Stimulated activated CD8-positive, alpha-beta memory T cell treated with anti-CD3 and anti-CD28 coated beads, Interleukin-4, amount 100 ng/mL, for 24 hours (primary cell): Measurements from ENCODE around the gene ENAH.
"Not testable (repeated sequence)": the region's sequence is repeated elsewhere in the genome, so short reads cannot be mapped to it uniquely, and the experiment has no call there.

Experiments
- DNase-seq: peaks from one replicate; pipeline ENCODE4 v3.0.0-alpha.2; 2020; ENCODE audit warnings: low read depth

The ENAH gene

DNA sequence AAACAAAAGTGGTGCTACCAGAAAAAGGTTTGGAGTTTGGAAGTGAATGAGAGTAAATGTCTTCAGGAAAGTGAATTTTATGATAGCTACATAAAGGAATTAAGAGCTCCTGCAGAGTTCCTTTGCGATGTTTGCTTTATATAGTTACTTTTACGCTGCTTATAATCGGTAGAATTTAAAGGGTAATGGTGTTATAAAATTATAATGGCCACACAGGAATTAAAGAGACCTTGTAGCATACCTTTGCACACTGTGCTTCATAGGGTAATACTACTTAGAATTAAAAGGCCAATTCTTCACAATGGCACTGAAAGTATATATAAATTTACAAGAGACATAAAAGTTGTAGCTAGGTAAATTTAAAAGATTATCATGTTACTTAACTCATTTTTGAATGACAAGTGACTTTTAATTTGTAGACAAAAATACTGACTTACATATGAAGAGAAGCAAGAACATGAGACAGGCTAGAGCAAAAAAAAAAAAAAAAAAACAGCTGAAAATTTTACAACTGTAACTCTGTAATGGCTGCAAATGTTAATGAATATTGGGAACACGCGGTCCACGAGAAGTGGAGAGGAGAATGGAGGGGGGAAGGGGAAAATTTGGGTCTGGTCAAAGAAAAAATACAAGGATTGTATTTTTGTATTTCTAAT is 159.2 kb downstream of the ENAH start:
- no peak for DNase-seq

- DNase-seq: no peak
These were observed 164.2 kb downstream of the ENAH start for GRCh38 chr1:225488676-225489075.

- no peak for DNase-seq
These were observed 166.1 kb downstream of the ENAH start for GRCh38 chr1:225486856-225487255.

DNA sequence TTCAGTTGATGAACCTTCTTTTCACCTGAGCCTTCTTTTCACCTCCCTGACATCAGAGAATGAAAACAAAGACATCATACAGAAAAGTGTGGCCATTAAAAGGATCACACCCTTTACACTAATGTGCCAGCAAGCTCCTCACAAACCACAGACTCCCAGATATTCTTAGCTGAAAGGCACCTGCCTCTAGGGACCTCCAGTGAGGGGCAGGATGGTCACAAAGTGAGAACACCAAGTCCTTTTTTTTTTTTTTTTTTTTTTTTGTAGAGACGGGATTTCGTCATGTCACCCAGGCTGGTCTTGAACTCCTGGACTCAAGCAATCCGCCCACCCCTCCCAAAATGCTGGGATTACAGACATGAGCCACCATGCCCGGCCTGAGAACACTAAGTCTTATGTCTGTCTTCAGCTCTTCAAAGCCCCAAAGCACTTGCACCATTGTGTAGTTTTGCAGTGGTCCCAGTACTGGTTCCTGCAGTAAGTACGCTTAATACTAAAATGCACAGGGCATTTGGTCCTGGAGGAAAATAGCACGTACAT is 166.9 kb downstream of the ENAH start:
- DNase-seq: no peak

DNA sequence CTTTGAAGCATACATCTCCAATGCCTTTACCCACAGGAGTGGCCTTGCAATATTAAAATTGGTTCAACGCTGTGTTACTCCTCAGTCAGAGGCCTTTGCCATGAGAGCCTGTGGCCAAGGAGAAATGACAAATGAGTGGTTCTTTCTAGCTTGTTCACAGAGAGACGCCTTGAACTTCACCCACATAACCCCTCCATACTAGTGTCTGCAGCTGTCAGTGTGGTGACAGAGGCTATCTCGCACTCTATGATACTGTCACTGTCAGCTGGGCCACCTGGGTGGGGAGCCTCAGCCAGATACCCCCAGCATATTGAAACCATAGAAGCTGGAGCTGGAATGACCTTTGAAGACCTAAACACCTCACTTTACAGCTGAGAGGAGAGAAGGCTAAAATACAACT is 167.7 kb downstream of the ENAH start:
- DNase-seq: no peak

- DNase-seq: no peak
These were observed 168.2 kb downstream of the ENAH start for GRCh38 chr1:225484657-225485214.

- DNase-seq: no peak
These were observed 168.9 kb downstream of the ENAH start for GRCh38 chr1:225483818-225484656.

- DNase-seq: no peak
These were observed 170.4 kb downstream of the ENAH start for GRCh38 chr1:225482421-225482950.

DNA sequence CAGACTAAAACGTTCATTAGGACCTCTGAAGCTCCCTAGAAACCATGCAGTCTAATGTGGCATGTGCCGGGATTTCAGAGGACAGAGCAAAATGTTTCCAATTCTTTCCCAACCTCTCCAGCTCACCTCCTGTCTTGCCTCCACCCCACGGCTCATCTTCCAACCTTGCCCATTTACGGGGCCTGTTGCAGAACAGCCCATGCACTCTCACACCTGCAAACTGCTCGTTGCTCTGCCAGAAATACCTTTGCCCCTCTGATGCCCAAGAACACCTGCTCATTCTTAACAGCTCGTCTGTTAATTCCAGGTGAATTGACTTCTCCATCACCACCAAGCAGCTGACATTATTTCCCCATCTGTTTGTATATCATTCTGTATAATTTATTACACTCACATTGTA is 171.2 kb downstream of the ENAH start:
- DNase-seq: no peak

- peak; percentile 32 for DNase-seq
These were observed 172.0 kb downstream of the ENAH start for GRCh38 chr1:225480825-225481434.

- no peak for DNase-seq
These were observed 172.8 kb downstream of the ENAH start for GRCh38 chr1:225479996-225480720.

DNA sequence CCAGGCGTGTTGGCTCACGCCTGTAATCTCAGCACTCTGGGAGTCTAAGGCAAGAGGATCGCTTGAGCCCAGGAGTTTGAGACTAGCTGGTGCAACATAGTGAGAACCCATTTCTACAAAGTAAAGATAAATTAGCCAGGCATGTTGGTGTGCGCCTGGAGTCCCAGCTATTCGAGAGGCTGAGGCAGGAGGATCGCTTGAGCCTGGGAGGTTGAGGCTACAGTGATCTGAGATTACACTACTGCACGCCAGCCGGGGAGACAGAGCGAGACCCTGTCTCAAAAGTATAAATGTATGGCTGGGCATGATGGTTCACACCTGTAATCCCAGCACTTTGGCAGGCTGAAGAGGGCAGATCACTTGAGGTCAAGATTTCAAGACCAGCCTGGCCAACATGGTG is 173.6 kb downstream of the ENAH start:
- DNase-seq: no peak

DNA sequence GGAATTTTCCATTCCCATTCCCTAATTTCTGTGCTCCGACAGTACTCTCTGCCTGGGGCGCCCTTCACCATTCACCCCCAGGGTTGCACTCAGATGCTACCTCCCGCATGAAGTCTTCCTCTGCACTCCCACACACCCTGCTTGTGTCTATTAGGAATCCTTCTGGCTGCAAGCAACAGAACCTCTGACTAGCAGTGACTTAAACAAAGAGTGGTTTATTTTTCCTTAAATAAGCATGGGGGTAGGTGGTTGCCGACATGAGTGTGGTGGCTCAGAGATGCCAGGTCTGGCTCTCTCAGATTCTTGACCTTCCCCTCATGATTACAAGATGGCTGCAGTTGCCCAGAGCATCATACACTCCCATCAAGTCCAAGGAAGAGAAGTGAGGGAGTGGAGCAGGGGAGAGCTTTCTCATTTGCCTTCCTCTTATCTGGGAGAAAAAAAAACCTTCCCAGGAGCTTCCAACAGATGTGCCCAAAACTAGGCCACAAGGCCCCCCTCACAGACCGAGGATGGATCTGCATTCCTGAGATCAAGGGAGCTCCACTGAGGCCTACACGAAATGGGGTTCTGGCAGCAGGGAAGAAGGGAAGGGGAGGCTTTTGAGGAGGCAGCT is 175.5 kb downstream of the ENAH start:
- no peak for DNase-seq

GRCh38 chr1:225476538-225476988 is 176.4 kb downstream of the ENAH start:
- no peak for DNase-seq

GRCh38 chr1:225476100-225476511 is 176.8 kb downstream of the ENAH start:
- DNase-seq: no peak

GRCh38 chr1:225474986-225475820 is 177.7 kb downstream of the ENAH start:
- DNase-seq: peak; percentile 43

DNA sequence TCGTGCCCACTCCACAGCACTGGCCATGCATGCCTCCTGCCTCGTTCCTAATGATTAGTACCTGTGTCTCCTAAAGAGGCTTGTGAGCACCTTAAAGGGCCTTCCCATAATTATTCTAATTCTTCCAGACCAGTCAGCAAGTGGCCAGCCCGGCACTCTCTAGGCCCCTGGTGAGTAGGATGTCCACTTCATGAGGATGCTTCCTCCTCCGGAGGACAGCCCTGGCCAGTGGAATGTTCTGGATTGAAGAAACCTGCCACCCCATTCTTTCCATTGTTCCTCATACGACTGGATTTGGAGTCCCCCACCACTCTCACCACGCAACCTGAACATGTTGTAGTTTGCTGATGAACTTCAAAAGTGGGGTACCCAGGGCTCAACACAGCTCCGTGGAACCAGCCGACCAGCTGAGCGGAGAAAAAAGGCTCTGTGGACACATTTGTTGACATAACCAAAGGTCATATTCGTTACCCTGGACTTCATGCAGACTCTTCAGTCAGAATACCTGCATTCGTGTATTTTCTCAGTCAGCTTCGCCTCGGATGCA is 178.4 kb downstream of the ENAH start:
- no peak for DNase-seq

DNA sequence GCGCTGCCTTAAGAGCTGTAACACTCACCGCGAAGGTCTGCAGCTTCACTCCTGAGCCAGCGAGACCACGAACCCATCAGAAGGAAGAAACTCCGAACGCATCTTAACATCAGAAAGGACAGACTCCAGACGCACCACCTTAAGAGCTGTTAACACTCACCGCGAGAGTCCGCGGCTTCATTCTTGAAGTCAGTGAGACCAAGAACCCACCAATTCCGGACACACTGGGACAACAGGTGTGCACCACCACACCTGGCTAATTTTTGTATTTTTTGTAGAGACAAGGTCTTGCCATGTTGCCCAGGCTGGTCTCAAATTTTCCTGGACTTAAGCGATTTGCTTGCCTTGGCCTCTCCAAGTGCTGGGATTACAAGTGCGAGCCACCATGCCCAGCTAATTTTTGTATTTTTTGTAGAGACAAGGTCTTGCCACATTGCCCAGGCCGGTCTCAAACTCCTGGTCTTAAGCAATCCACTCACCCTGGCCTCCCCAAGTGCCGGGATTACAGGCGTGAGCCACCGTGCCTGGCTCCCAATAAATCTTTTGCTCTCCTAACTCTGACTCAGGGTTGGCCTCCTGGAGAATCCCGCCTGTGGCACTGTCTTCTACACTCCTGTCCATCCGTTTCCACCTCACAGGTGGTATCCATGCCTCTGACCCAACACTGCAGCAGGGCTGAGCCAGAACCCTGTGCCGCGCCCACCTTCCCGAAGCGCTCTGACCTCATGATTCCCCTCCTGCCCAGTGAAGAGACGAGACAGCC is 179.1 kb downstream of the ENAH start:
- DNase-seq: not testable (repeated sequence)

- DNase-seq: not testable (repeated sequence)
These were observed 179.7 kb downstream of the ENAH start for GRCh38 chr1:225473266-225473665.
